Measurements from ENCODE around the gene SLC25A17. TPM values are rescaled to one million over a fixed set of nuclear protein-coding genes. Genes with fewer than 3 reads are reported as not detected.

SLC25A17 gene
- total RNA-seq, 1 donor from 2014 or later = 12.5 TPM

- no peak overlapping the region for H3K9ac ChIP-seq (ENCODE audit: low read depth in 1 of 3, low read length in 3 of 3)
- peaks cover 3 to 5% (median 4%) of the 10 kb centered on the region in 3 donors for H3K4me1 ChIP-seq (ENCODE audit: control insufficient read depth in 3 of 3, insufficient read depth in 3 of 3, low read length in 3 of 3)
- H3K9me3 ChIP-seq (ENCODE audit: control insufficient read depth in 3 of 3, low read length in 3 of 3) = peaks cover 0 to 3% (median 2%) of the 10 kb centered on the region in 3 donors
- H3K27ac ChIP-seq (ENCODE audit: low read depth, low read length) = no peak overlapping the region
- no peak overlapping the region for H3K4me3 ChIP-seq (ENCODE audit: low read length in 3 of 3)
- H3K36me3 ChIP-seq (ENCODE audit: control insufficient read depth in 3 of 3, insufficient read depth in 3 of 3, low read length in 3 of 3) = no peaks in the 10 kb centered on the region
- H3K27me3 ChIP-seq (ENCODE audit: control insufficient read depth in 3 of 3, insufficient read depth in 3 of 3, low read length in 3 of 3) = no peaks in the 10 kb centered on the region
These were observed 70.5 kb downstream of the SLC25A17 start for GRCh38 chr22:40748388-40749355.

GRCh38 chr22:40747361-40747760 is 71.8 kb downstream of the SLC25A17 start:
- Histone ChIP-seq H3K27me3 (ENCODE audit: control insufficient read depth in 3 of 3, insufficient read depth in 3 of 3, low read length in 3 of 3) (no peaks in the 10 kb centered on the region), H3K4me3 (ENCODE audit: low read length in 3 of 3) (no peak overlapping the region), H3K9me3 (ENCODE audit: control insufficient read depth in 3 of 3, low read length in 3 of 3) (peaks cover 0 to 3% (median 2%) of the 10 kb centered on the region in 3 donors), H3K27ac (ENCODE audit: low read depth, low read length) (no peak overlapping the region), H3K9ac (ENCODE audit: low read depth in 1 of 3, low read length in 3 of 3) (no peak overlapping the region), H3K4me1 (ENCODE audit: control insufficient read depth in 3 of 3, insufficient read depth in 3 of 3, low read length in 3 of 3) (no peaks in the 10 kb centered on the region), H3K36me3 (ENCODE audit: control insufficient read depth in 3 of 3, insufficient read depth in 3 of 3, low read length in 3 of 3) (no peaks in the 10 kb centered on the region)

GRCh38 chr22:40746428-40747220 is 72.5 kb downstream of the SLC25A17 start:
- H3K36me3 ChIP-seq (ENCODE audit: control insufficient read depth in 3 of 3, insufficient read depth in 3 of 3, low read length in 3 of 3) = no peaks in the 10 kb centered on the region
- H3K4me3 ChIP-seq (ENCODE audit: low read length in 3 of 3) = no peak overlapping the region
- no peak overlapping the region for H3K9ac ChIP-seq (ENCODE audit: low read depth in 1 of 3, low read length in 3 of 3)
- no peaks in the 10 kb centered on the region for H3K4me1 ChIP-seq (ENCODE audit: control insufficient read depth in 3 of 3, insufficient read depth in 3 of 3, low read length in 3 of 3)
- peaks cover 0 to 3% (median 2%) of the 10 kb centered on the region in 3 donors for H3K9me3 ChIP-seq (ENCODE audit: control insufficient read depth in 3 of 3, low read length in 3 of 3)
- no peaks in the 10 kb centered on the region for H3K27me3 ChIP-seq (ENCODE audit: control insufficient read depth in 3 of 3, insufficient read depth in 3 of 3, low read length in 3 of 3)
- H3K27ac ChIP-seq (ENCODE audit: low read depth, low read length) = no peak overlapping the region

- no peaks in the 10 kb centered on the region for H3K36me3 ChIP-seq (ENCODE audit: control insufficient read depth in 3 of 3, insufficient read depth in 3 of 3, low read length in 3 of 3)
- H3K27ac ChIP-seq (ENCODE audit: low read depth, low read length) = no peak overlapping the region
- H3K4me3 ChIP-seq (ENCODE audit: low read length in 3 of 3) = no peak overlapping the region
These were observed 75.4 kb downstream of the SLC25A17 start for GRCh38 chr22:40743768-40744167.

GRCh38 chr22:40741116-40741515 is 78.0 kb downstream of the SLC25A17 start:
- no peaks in the 10 kb centered on the region for H3K27me3 ChIP-seq (ENCODE audit: control insufficient read depth in 3 of 3, insufficient read depth in 3 of 3, low read length in 3 of 3)
- H3K27ac ChIP-seq (ENCODE audit: low read depth, low read length) = no peak overlapping the region
- no peak overlapping the region for H3K9ac ChIP-seq (ENCODE audit: low read depth in 1 of 3, low read length in 3 of 3)
- peaks cover 0 to 2% (median 0%) of the 10 kb centered on the region in 3 donors for H3K4me1 ChIP-seq (ENCODE audit: control insufficient read depth in 3 of 3, insufficient read depth in 3 of 3, low read length in 3 of 3)
- no peak overlapping the region for H3K4me3 ChIP-seq (ENCODE audit: low read length in 3 of 3)
- H3K9me3 ChIP-seq (ENCODE audit: control insufficient read depth in 3 of 3, low read length in 3 of 3) = no peaks in the 10 kb centered on the region
- H3K36me3 ChIP-seq (ENCODE audit: control insufficient read depth in 3 of 3, insufficient read depth in 3 of 3, low read length in 3 of 3) = no peaks in the 10 kb centered on the region

More at GRCh38 chr22:40743768-40744167, 75.4 kb downstream of the SLC25A17 start:
- no peaks in the 10 kb centered on the region for H3K4me1 ChIP-seq (ENCODE audit: control insufficient read depth in 3 of 3, insufficient read depth in 3 of 3, low read length in 3 of 3)
- H3K9me3 ChIP-seq (ENCODE audit: control insufficient read depth in 3 of 3, low read length in 3 of 3) = peaks cover 0 to 3% (median 2%) of the 10 kb centered on the region in 3 donors
- no peaks in the 10 kb centered on the region for H3K27me3 ChIP-seq (ENCODE audit: control insufficient read depth in 3 of 3, insufficient read depth in 3 of 3, low read length in 3 of 3)
- H3K9ac ChIP-seq (ENCODE audit: low read depth in 1 of 3, low read length in 3 of 3) = no peak overlapping the region

- no peaks in the 10 kb centered on the region for H3K36me3 ChIP-seq (ENCODE audit: control insufficient read depth in 3 of 3, insufficient read depth in 3 of 3, low read length in 3 of 3)
- H3K4me1 ChIP-seq (ENCODE audit: control insufficient read depth in 3 of 3, insufficient read depth in 3 of 3, low read length in 3 of 3) = peaks cover 0 to 2% (median 0%) of the 10 kb centered on the region in 3 donors
- no peaks in the 10 kb centered on the region for H3K9me3 ChIP-seq (ENCODE audit: control insufficient read depth in 3 of 3, low read length in 3 of 3)
- H3K27ac ChIP-seq (ENCODE audit: low read depth, low read length) = no peak overlapping the region
- no peak overlapping the region for H3K4me3 ChIP-seq (ENCODE audit: low read length in 3 of 3)
- no peaks in the 10 kb centered on the region for H3K27me3 ChIP-seq (ENCODE audit: control insufficient read depth in 3 of 3, insufficient read depth in 3 of 3, low read length in 3 of 3)
- no peak overlapping the region for H3K9ac ChIP-seq (ENCODE audit: low read depth in 1 of 3, low read length in 3 of 3)
These were observed 79.4 kb downstream of the SLC25A17 start for GRCh38 chr22:40739721-40740120.

GRCh38 chr22:40733919-40734318 is 85.2 kb downstream of the SLC25A17 start:
- Histone ChIP-seq H3K4me1 (ENCODE audit: control insufficient read depth in 3 of 3, insufficient read depth in 3 of 3, low read length in 3 of 3) (peaks cover 0 to 4% (median 0%) of the 10 kb centered on the region in 3 donors), H3K9ac (ENCODE audit: low read depth in 1 of 3, low read length in 3 of 3) (no peak overlapping the region), H3K36me3 (ENCODE audit: control insufficient read depth in 3 of 3, insufficient read depth in 3 of 3, low read length in 3 of 3) (no peaks in the 10 kb centered on the region), H3K27ac (ENCODE audit: low read depth, low read length) (no peak overlapping the region), H3K4me3 (ENCODE audit: low read length in 3 of 3) (no peak overlapping the region), H3K27me3 (ENCODE audit: control insufficient read depth in 3 of 3, insufficient read depth in 3 of 3, low read length in 3 of 3) (no peaks in the 10 kb centered on the region), H3K9me3 (ENCODE audit: control insufficient read depth in 3 of 3, low read length in 3 of 3) (no peaks in the 10 kb centered on the region)

- Histone ChIP-seq H3K27ac (ENCODE audit: low read depth, low read length) (no peak overlapping the region), H3K9ac (ENCODE audit: low read depth in 1 of 3, low read length in 3 of 3) (no peak overlapping the region)
These were observed 86.2 kb downstream of the SLC25A17 start for GRCh38 chr22:40732999-40733292.

GRCh38 chr22:40729284-40729683 is 89.9 kb downstream of the SLC25A17 start:
- no peaks in the 10 kb centered on the region for H3K9me3 ChIP-seq (ENCODE audit: control insufficient read depth in 3 of 3, low read length in 3 of 3)
- peaks cover 0 to 2% (median 0%) of the 10 kb centered on the region in 3 donors for H3K4me1 ChIP-seq (ENCODE audit: control insufficient read depth in 3 of 3, insufficient read depth in 3 of 3, low read length in 3 of 3)
- no peaks in the 10 kb centered on the region for H3K36me3 ChIP-seq (ENCODE audit: control insufficient read depth in 3 of 3, insufficient read depth in 3 of 3, low read length in 3 of 3)
- no peak overlapping the region for H3K4me3 ChIP-seq (ENCODE audit: low read length in 3 of 3)
- no peaks in the 10 kb centered on the region for H3K27me3 ChIP-seq (ENCODE audit: control insufficient read depth in 3 of 3, insufficient read depth in 3 of 3, low read length in 3 of 3)
- H3K9ac ChIP-seq (ENCODE audit: low read depth in 1 of 3, low read length in 3 of 3) = no peak overlapping the region
- no peak overlapping the region for H3K27ac ChIP-seq (ENCODE audit: low read depth, low read length)

More at GRCh38 chr22:40732999-40733292, 86.2 kb downstream of the SLC25A17 start:
- Histone ChIP-seq H3K36me3 (ENCODE audit: control insufficient read depth in 3 of 3, insufficient read depth in 3 of 3, low read length in 3 of 3) (no peaks in the 10 kb centered on the region), H3K9me3 (ENCODE audit: control insufficient read depth in 3 of 3, low read length in 3 of 3) (no peaks in the 10 kb centered on the region), H3K4me3 (ENCODE audit: low read length in 3 of 3) (no peak overlapping the region), H3K27me3 (ENCODE audit: control insufficient read depth in 3 of 3, insufficient read depth in 3 of 3, low read length in 3 of 3) (no peaks in the 10 kb centered on the region), H3K4me1 (ENCODE audit: control insufficient read depth in 3 of 3, insufficient read depth in 3 of 3, low read length in 3 of 3) (peaks cover 0 to 4% (median 0%) of the 10 kb centered on the region in 3 donors)

All from skeletal muscle tissue (tissue), 4 donors.